G401 (cell line): ENCODE data around the gene KLF3. TPM values are rescaled to one million over a fixed set of nuclear protein-coding genes. Genes with fewer than 3 reads are reported as not detected.
"Not testable (repeated sequence)": the region's sequence is repeated elsewhere in the genome, so short reads cannot be mapped to it uniquely, and the experiment has no call there.

ENCODE experiments used
- DNase-seq: peaks from one replicate; pipeline ENCODE4 v3.0.0-alpha.2; 2015; ENCODE audit warnings: low spot score
- in situ Hi-C: cut with HindIII; loops from 2 replicates; pipeline ENCODE4 v1.10.0; 2016; ENCODE audit warnings: low sequenced_read_pairs, mixed read lengths
- total RNA-seq: library from RNA; depleted of rRNA; stranded (reverse); fragments of >200 nt; shearing (Covaris generic); gene quantifications from 2 replicates; pipeline ENCODE4 v1.2.3, GENCODE V29; 2014; rRNA removed

The KLF3 gene
- 3.0 and 5.1 TPM in 2 replicates for total RNA-seq

GRCh38 chr4:38663801-38664705 is at the start of gene KLF3:
Gene KLF3, plus strand, starts transcription at chr4:38664199. Its CDS starts 16,427 bp downstream, at chr4:38680626.
- in situ Hi-C loops: loop anchor here (10.0 kb wide), 1 partner anchor 79 kb away; no protein-coding TSS in a partner anchor

GRCh38 chr4:38614231-38614630 is 49.8 kb upstream of the KLF3 start:
- DNase-seq: no peak
- in situ Hi-C loops: no loop called here

More at GRCh38 chr4:38663801-38664705, at the start of gene KLF3:
- DNase-seq: peak; percentile 73

- DNase-seq: no peak
- in situ Hi-C loops: no loop called here
These were observed 48.2 kb upstream of the KLF3 start for GRCh38 chr4:38615847-38616246.

GRCh38 chr4:38618505-38618904 is 45.5 kb upstream of the KLF3 start:
- in situ Hi-C loops: no loop called here
- DNase-seq: no peak

- in situ Hi-C loops: no loop called here
- DNase-seq: no peak
These were observed 44.7 kb upstream of the KLF3 start for GRCh38 chr4:38619316-38619715.

GRCh38 chr4:38620065-38620464 is 43.9 kb upstream of the KLF3 start:
- in situ Hi-C loops: no loop called here

GRCh38 chr4:38620527-38621027 is 43.4 kb upstream of the KLF3 start:
- in situ Hi-C loops: no loop called here

More at GRCh38 chr4:38620065-38620464, 43.9 kb upstream of the KLF3 start:
- no peak for DNase-seq

GRCh38 chr4:38621028-38621684 is 42.8 kb upstream of the KLF3 start:
- in situ Hi-C loops: no loop called here
- DNase-seq: no peak

More at GRCh38 chr4:38620527-38621027, 43.4 kb upstream of the KLF3 start:
- DNase-seq: no peak

- no peak for DNase-seq
These were observed 42.2 kb upstream of the KLF3 start for GRCh38 chr4:38621831-38622230.

GRCh38 chr4:38622340-38622739 is 41.7 kb upstream of the KLF3 start:
- in situ Hi-C loops, DNase-seq: not testable (repeated sequence)

More at GRCh38 chr4:38621831-38622230, 42.2 kb upstream of the KLF3 start:
- in situ Hi-C loops: no loop called here

GRCh38 chr4:38623260-38623659 is 40.7 kb upstream of the KLF3 start:
- in situ Hi-C loops: no loop called here
- DNase-seq: no peak

GRCh38 chr4:38624311-38624710 is 39.7 kb upstream of the KLF3 start:
- DNase-seq: no peak
- in situ Hi-C loops: no loop called here

- no peak for DNase-seq
- in situ Hi-C loops: no loop called here
These were observed 38.5 kb upstream of the KLF3 start for GRCh38 chr4:38625508-38625907.

- in situ Hi-C loops, DNase-seq: not testable (repeated sequence)
These were observed 37.0 kb upstream of the KLF3 start for GRCh38 chr4:38626901-38627444.

- in situ Hi-C loops: no loop called here
- no peak for DNase-seq
These were observed 33.5 kb upstream of the KLF3 start for GRCh38 chr4:38630519-38630918.

- in situ Hi-C loops: no loop called here
- no peak for DNase-seq
These were observed 29.8 kb upstream of the KLF3 start for GRCh38 chr4:38634047-38634759.

GRCh38 chr4:38639242-38639641 is 24.8 kb upstream of the KLF3 start:
- no peak for DNase-seq
- in situ Hi-C loops: no loop called here

GRCh38 chr4:38641811-38642210 is 22.2 kb upstream of the KLF3 start:
- in situ Hi-C loops: no loop called here
- DNase-seq: no peak

- DNase-seq: no peak
- in situ Hi-C loops: no loop called here
These were observed 19.8 kb upstream of the KLF3 start for GRCh38 chr4:38644201-38644600.
